GM18870 (cell line): Measurements from ENCODE around the gene PIGT.
A peak's percentile ranks its signal among the peaks of the same experiment; 100 is the strongest.

ENCODE experiments used
- ATAC-seq: cut with Tn5 transposase; IDR thresholded peaks from one replicate; pipeline ENCODE4 v1.9.1; 2021; ENCODE audit warnings: moderate library complexity; ENCODE audit not compliant: unreplicated experiment

The PIGT gene

DNA sequence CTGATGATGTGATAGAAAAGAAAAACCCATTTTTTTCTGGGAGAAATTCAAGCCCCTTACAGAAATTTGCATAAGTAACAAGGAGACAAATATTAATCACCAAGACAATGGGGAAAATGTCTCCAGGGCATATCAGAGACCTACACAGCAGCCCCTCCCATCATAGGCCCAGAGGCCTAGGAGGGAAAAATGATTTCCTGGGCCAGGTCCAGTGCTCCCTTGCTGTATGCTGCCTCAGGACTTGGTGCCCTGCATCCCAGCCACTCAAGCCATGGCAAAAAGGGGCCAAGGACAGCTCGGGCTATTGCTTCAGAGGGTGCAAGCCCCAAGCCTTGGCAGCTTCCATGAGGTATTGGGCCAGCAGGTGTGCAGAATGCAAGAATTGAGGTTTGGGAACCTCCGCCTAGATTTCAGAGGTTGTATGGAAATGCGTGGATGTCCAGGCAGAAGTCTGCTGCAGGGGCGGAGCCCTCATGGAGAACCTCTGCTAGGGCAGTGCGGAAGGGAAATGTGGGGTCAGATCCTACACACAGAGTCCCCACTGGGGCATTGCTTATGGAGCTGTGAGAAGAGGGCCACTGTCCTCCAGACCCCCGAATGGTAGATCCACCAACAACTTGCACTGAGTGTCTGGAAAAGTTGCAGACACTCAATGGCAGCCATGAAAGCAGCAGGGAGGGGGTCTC, 15.5 kb upstream of the PIGT start:
- ATAC-seq: no peak

DNA sequence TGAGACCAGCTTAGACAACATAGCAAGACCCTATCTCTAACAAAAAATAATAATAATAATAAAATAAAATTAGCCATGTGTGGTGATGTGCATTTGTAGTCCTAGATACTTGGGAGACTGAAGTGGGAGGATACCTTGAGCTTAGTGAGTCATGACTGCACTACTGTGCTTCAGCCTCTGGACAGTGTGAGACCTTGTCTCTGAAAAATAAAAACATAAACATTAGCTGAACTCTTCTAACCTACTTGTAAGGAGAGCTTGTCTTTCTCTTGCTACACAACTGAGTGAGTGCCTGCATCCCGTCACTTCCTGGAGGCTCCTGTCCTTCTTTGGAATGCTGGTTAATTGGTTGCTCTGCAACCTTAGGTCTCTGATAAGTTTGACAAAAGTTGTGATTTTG, 13.0 kb upstream of the PIGT start:
- ATAC-seq: no peak

DNA sequence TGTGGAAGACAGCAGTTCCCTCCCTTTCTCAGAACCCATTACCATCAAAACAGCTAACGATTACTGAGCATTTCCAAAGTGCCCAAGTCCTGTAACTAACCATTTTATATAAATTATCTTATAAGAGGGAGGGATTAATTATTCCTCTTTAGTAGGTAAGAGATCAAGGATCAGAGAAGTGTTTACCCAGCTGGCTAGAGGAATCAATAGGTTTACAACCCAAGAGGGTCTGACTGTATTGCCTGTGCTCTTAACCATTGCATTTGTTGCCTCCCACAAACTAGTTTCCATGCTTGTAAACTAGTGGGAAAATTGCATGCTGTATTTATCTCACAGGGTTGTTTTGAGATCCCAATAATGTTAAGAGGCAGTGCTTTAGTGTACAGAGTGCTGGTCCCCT, 11.5 kb upstream of the PIGT start:
- ATAC-seq: no peak

DNA sequence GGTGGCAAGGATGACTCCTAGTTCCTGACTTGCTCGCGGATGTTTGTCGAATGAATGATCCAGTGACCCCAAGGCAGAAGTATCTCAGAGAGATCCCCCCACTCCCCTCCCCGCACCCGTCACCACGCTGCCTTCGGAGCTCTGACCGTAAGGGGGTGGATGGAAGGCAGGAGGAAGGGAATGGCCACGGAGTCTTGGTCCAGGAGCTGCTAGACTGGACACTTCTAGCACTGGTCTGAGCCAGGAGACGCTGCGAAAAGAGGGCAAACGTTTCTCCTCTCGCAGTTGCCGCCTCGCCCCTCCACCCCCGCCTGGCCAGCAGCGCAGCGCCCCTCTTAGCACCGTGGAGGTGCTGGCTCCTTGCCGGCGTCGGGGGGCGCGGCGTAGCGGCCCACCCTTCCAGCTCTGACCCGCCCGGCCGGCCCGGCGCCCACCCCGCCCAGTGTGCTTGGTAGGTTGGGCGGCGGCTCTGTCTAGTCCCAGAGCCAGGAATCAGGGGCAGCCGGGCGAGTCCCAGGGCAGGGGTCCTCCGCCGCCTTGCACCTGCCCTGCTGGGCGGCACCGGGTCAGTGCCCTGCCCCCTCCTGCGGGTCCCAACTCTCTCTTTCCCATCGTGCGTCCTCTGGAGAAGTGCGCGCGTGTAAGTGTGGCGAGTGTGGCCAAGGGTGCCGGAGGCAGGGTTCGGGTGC, 10.2 kb upstream of the PIGT start:
- no peak for ATAC-seq

DNA sequence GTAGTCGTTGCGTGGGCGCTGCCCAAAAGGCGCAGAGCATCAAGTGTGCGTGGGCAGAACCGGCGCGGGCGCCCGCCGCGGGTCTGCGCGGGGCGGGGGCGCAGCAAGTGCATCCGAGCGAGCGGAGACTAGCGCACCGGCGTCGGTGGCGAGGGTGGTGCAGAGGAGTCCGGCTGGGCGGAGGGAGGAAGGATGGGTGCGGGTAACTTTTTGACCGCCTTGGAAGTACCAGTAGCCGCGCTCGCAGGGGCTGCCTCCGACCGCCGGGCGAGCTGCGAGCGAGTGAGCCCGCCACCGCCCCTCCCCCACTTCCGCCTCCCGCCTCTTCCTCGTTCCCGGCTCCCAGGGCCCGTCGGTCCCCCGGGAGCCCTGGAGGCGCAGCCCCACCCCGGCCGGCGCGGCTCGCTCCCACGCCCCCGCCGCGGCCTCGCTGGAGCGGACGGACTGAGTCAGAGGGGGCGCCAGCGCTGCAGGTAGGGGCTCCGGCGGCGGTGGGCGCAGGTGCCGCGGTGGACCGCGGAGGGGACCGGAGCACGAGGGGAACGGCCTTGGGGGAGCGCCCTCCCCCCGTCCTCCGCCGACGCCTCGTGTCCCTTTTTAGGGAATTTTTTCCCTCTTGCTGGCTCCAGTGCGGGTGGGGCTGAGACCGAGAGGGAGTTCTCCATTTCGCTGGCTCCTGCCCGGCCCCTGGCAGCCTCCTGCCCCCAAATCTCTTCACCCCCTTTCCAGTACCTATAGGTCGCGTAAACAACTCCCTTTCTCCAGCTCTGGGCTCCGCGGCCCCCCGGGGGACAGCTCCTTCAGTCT, 9.5 kb upstream of the PIGT start:
- no peak for ATAC-seq

DNA sequence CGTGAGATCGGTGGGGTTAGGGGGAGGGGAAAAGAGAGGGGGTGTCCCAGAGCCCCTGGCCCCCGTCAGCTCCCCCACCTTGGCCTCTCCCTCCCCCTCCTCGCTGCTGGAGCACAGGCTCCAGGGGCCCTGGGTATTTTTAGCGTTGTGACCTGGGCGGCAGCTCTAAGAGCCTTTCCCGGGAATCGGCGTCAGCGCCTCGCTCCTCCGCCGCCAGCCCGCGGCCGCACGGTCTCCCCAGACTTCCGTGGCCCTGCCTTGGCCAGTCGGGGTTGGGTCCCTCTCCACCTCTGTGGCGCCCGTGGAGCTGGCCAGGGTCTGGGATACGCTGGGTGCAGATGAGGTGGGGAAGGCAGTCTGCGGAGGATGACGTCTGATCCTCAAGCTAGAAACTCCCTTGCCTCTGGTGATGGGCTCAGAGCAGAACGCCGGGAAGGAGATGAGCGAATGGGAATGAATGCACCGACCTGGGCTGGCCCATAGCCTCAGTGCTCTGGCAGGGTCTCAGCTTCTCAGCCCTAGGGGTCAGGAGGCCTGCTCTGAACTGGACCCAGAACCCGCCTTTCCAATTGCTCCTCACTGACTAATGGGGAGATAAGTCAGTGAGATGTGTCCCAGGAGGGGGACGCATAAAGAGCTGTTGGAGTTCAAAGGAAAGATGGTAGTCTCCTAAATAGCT, 8.7 kb upstream of the PIGT start:
- no peak for ATAC-seq

DNA sequence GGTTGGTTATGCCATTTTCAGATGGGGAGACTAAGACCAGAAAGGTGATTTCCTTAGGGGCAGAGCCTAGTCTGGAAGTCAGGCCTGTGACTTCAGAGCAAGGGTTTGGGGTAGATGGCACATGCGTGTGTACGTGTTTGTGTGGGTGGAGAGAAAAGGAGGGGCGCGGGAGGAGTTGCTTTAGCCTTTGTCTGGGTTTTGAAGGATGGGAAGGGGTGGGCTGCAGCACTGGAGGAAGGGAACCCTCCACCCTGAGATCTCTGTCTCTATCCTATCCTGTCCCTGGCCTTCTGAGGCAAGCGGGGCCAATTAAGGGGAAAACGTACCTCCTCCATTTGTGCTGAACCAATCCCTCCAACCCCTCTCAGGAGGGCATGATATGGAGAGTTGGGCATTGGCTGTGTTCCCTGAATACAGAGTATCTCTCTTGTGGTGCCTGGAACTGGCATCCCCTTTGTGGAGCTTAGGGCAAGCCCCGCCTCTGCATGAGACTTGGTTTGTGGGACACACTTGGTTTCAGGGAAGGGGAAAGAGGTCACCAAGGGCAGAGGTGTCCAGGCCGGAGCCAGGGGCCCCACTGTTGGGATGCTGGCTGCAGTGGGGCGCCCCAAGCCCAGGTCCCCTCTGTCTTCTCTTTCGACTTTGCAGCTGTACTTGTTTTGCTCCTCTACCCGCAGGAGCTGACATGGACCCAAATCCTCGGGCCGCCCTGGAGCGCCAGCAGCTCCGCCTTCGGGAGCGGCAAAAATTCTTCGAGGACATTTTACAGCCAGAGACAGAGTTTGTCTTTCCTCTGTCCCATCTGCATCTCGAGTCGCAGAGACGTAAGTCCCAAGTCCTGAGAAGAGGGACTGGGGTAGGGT, 7.9 kb upstream of the PIGT start, which contains the start of gene DBNDD2:
TSS of gene DBNDD2 (plus strand) at position 507 of the 863 bp plus-strand sequence. CDS start at position 686, 179 bp downstream.
- ATAC-seq: no peak

DNA sequence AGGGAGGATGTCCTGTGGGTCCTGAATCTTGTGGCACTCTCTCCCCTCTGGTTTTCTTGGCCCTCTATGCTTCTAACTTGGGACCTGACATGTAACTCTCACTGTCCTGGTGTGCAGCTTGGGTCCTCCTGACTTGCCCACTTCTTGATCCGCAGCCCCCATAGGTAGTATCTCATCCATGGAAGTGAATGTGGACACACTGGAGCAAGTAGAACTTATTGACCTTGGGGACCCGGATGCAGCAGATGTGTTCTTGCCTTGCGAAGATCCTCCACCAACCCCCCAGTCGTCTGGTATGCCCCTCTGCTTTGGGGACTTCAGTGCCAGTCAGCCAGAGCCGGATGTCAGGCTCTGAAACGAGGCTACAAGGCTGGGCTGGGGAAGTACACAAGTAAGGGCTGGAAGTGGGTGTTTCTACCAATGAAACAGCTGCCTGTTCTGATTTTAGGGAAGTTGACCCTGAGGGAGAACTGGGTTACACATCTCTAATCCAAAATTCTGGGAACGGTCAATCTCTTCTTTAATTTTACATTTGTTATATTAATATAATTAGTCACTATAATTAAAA, 7.2 kb upstream of the PIGT start:
- ATAC-seq: no peak

DNA sequence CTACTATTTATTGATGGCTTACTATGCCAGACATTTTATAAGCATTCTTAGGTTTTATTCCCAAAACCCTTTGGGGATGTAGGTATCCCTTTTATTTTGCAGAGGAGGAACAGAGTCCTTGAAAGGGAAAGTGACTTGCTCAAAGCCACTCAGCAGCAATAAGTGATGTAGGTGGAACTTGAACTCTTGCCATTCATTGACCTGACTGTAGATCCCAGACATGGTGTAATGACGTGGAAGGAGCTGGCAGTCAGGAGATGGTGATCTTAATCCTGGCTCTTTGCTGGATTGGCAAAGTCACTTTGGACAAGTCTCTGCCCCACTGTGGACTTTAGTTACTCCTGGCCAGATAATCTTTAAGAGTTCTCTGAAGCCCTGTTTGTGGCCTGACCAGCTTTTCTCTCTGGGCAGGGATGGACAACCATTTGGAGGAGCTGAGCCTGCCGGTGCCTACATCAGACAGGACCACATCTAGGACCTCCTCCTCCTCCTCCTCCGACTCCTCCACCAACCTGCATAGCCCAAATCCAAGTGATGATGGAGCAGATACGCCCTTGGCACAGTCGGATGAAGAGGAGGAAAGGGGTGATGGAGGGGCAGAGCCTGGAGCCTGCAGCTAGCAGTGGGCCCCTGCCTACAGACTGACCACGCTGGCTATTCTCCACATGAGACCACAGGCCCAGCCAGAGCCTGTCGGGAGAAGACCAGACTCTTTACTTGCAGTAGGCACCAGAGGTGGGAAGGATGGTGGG, 6.2 kb upstream of the PIGT start:
- ATAC-seq: no peak

DNA sequence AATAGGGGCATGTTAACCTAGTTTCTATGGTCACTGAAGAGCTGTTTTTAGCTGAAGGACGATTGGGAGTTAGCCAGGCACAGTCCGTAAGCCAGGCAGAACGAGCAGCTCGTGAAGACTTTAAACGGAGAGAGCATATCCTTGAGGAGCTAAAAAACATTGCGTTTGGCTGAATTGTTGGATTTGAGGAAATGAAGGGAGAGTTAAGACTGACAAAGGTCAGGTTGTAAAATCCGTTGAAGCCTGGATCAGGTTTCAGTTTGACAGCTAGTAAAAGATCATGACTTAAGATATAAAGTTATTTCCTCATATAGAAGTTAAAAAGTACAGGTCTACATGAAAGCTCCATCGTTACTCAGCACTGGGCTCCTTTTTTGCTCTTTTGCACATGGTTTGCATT, 5.1 kb upstream of the PIGT start:
- ATAC-seq: no peak

DNA sequence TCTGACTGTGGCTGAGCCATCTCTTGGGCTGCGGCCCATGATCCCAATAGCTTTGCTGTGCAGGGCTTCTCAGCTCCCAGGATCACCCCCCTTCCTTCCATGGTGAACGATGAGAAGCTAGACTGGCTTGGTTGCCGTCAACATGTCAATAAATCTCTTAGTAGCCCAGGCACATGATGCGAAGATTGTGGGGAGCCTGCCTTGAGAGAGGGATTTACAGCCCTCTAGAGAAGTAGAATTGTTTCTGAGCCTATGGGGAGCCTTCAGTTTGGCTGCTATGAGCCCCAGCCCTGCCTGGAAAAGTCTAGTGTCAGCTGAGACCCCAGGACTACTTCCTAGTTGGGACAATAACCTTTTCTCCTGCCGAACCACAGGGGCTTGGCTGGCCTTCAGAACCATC, 3.3 kb upstream of the PIGT start:
- no peak for ATAC-seq

DNA sequence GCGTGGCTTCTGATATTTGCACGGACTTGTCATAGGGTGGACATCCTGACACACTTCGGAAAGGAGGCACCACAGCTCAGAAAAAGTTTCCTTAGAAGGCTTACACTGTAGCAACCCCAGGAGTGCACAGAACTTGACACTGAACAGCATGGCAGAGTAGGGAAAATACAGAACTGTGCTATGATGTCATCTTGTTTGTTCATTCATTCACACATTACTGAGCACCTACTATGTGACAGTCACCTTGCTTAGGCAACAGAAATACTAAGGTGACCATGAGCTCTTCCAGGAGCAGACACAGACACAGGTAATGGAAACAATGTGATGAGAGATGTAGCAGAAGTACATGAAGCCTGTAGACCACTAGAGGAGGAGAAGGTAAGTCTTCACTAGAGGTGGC, 2.5 kb upstream of the PIGT start:
- no peak for ATAC-seq

DNA sequence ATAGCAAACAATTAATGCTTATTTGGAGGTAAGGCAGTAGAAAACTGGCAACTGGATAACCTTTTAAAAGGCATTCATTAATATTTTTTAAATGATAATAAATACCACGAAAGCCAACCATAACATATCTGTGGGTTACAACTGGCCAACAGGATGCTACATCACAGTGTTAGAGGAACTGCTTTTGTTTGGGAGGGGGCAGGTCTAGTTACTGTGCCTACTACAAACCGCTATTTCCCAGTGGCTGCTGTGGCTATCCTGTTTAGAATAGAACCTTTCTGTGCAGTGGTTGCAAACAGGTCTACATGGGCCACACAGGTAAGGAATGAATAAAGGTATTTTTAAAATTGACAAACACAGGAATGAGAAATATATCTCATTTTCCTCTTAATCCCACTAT, 976 bp downstream of the PIGT start:
- no peak for ATAC-seq

DNA sequence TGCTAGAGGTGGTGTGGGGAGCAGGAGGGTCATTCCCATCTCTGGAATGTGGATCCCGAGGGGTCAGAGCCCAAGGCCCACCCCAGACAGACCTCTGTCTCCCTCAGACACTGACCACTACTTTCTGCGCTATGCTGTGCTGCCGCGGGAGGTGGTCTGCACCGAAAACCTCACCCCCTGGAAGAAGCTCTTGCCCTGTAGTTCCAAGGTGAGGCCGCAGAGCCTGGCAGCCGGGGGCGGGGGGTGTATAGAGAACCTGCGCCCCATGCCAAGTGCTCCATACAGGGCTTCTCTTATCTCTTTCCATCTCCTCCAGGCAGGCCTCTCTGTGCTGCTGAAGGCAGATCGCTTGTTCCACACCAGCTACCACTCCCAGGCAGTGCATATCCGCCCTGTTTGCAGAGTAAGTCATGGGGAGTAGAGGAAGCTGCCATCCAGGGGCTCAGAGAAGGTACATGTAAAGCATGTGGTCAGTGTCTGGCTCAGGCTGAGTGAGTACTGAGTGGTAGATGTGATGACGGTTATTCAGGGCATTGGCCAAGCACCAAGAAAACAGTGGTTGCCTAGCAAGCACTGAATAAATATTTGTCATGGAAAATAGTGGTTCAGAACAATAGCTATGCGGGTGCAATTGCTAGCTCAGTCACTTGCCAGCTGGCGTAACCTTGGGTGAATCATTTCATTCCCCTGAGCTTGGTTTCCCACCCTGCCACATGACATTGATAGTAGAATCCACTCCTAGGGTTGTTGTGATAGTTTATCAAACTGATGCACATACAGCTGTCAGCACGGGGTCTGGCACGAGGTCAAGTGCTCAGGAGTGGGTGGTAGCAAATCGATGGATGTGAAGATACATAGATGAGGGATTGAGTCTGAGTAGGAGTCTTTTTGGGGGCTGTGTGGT, 3.5 kb downstream of the PIGT start:
- ATAC-seq: peak; percentile 58

DNA sequence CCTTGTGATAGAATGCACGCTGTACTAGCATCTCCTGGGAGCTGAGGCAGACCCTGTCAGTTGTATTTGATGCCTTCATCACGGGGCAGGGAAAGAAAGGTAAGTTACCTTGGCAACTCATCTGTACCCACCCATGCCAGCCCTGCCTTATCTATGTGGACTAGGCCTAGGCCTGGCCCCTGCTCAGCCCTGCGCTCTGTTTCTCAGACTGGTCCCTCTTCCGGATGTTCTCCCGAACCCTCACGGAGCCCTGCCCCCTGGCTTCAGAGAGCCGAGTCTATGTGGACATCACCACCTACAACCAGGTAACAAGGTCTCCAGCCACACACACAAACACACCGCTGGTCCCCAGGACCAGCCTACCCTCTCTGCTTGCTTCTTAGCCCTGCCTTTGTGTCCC, 4.2 kb downstream of the PIGT start:
- no peak for ATAC-seq

DNA sequence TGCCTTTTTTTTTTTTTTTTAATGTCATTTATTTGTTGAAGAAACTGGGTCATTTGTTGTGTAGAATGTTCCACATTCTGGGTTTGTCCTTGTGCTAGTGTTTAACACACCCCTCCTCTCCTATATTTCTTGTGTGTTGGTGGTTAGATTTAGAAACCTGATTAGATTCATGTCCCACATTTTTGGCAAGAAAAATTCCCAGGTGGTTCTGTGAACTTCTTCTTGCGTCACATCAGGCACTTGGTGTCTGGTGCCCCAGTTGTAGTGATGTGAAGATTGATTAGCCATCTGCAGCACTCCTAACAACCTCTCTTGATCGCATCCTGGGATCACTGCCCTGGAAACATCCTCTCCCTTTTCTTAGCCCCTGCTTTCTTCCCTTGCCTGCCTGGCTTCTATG, 7.8 kb downstream of the PIGT start:
- no peak for ATAC-seq

DNA sequence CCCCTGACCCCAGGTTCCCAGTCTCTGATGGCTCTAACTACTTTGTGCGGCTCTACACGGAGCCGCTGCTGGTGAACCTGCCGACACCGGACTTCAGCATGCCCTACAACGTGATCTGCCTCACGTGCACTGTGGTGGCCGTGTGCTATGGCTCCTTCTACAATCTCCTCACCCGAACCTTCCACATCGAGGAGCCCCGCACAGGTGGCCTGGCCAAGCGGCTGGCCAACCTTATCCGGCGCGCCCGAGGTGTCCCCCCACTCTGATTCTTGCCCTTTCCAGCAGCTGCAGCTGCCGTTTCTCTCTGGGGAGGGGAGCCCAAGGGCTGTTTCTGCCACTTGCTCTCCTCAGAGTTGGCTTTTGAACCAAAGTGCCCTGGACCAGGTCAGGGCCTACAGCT, 9.6 kb downstream of the PIGT start:
- no peak for ATAC-seq

DNA sequence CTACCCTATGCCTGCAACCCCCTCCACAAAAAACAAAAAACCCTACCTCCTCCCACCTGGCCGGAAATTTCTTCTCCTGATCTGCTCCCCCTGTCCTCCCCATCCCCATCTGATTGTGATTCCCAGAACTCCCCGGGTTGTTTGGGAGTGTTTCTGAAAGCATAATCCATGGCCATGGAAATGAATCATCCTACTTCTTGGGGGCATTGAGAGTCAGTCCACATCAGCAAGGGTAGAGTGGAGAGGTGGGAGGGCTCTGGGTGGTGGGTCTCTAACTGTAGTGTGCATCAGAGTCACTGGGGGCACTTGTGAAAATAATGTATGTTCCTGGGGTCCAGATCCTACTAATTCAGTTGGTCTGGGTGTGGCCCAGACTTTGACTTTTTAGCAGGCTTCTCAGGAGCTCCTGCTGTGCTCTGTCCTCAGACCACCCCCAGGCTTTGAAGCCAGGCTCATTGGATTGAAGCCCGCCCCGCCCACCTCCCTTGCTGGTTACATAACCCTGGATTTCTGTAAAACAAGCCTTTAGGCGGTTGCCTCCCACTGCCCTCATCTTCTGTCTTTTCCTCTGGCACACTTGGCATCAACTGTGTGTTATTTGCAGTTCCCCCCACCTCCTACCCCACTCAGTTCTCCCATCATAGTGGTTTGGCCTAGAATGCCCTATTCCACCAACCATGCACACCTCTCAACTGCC, 10.5 kb downstream of the PIGT start:
- ATAC-seq: no peak
